Stomach smooth muscle (tissue), 2 donors: ENCODE data around the gene CCDC83.
A peak's percentile ranks its signal among the peaks of the same experiment; 100 is the strongest.
"Not testable (repeated sequence)": the region's sequence is repeated elsewhere in the genome, so short reads cannot be mapped to it uniquely, and the experiment has no call there.

Source experiments
- H3K27ac ChIP-seq: one replicate; pipeline ENCODE4 v1.7.0; 2013; ENCODE audit warnings: mild to moderate bottlenecking, low read length, inconsistent platforms
- H3K27me3 ChIP-seq, 2 donors: one replicate each; pipeline ENCODE4 v1.7.0; 2013; ENCODE audit warnings: low read length in 2 of 2; ENCODE audit not compliant: insufficient read depth in 2 of 2, control insufficient read depth in 1 of 2
- H3K36me3 ChIP-seq, 2 donors: one replicate each; pipeline ENCODE4 v1.7.0; 2013; ENCODE audit warnings: low read length in 2 of 2; ENCODE audit not compliant: control insufficient read depth in 2 of 2, insufficient read depth in 2 of 2
- H3K4me1 ChIP-seq: one replicate; pipeline ENCODE4 v1.7.0; 2013; ENCODE audit warnings: low read length; ENCODE audit not compliant: control insufficient read depth, insufficient read depth
- H3K4me3 ChIP-seq, 2 donors: one replicate each; pipeline ENCODE4 v1.7.0; 2013; ENCODE audit warnings: low read length in 2 of 2
- H3K9ac ChIP-seq, 2 donors: one replicate each; pipeline ENCODE4 v1.7.0; 2013; ENCODE audit warnings: low read length in 2 of 2, mild to moderate bottlenecking in 1 of 2
- H3K9me3 ChIP-seq, 2 donors: one replicate each; pipeline ENCODE4 v1.7.0; 2013; ENCODE audit warnings: low read length in 2 of 2; ENCODE audit not compliant: control insufficient read depth in 2 of 2
- donor health status: healthy.
- donor health status: Pancreatic carcinoma.

CCDC83 gene

DNA sequence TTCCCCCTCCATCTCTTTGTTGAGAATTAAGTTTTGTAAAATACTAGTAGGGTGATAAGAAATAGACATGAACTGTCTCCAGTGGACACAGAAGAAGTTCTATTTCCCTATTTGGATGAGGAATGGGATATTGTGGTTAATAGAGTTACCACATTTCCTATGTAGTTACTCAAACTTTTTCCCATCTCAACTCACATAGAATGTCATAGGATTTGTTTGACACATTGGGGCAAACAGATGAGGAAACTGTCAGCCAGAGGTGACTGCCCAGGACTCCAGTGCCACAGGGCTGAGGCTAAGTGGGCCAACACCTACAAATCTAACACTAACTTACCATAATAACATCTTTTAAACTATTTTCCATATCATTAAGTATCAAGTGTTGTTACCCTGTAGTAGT is 58.3 kb downstream of the CCDC83 start:
- Histone ChIP-seq H3K27ac (no peak overlapping the region), H3K9ac (no peak overlapping the region), H3K4me3 (no peak overlapping the region), H3K4me1 (no peaks in the 10 kb centered on the region), H3K9me3 (peaks cover 0 to 3% of the 10 kb centered on the region in 2 donors), H3K27me3 (no peaks in the 10 kb centered on the region), H3K36me3 (no peaks in the 10 kb centered on the region)

DNA sequence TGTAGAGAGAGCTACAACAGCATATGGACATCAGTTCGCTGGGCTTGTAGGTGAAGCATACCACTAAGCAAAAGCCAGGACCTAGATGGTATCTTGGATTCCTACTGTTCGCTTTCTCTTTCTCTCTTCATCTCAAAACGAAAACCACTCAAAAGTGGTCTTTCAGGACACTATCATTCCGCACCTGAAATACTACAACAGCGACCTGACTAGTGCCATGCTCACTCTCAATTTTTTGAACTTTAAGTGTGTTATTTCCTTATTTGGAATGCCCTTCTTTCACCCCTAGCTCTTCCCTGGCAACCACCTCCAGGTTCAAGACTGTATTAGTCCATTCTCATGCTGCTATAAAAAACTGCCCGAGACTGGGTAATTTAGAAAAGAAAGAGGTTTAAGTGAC is 59.2 kb downstream of the CCDC83 start:
- Histone ChIP-seq H3K27me3 (no peaks in the 10 kb centered on the region), H3K27ac (no peak overlapping the region), H3K9me3 (peaks cover 0 to 3% of the 10 kb centered on the region in 2 donors), H3K4me3 (no peak overlapping the region), H3K4me1 (no peaks in the 10 kb centered on the region), H3K36me3 (no peaks in the 10 kb centered on the region), H3K9ac (no peak overlapping the region)

DNA sequence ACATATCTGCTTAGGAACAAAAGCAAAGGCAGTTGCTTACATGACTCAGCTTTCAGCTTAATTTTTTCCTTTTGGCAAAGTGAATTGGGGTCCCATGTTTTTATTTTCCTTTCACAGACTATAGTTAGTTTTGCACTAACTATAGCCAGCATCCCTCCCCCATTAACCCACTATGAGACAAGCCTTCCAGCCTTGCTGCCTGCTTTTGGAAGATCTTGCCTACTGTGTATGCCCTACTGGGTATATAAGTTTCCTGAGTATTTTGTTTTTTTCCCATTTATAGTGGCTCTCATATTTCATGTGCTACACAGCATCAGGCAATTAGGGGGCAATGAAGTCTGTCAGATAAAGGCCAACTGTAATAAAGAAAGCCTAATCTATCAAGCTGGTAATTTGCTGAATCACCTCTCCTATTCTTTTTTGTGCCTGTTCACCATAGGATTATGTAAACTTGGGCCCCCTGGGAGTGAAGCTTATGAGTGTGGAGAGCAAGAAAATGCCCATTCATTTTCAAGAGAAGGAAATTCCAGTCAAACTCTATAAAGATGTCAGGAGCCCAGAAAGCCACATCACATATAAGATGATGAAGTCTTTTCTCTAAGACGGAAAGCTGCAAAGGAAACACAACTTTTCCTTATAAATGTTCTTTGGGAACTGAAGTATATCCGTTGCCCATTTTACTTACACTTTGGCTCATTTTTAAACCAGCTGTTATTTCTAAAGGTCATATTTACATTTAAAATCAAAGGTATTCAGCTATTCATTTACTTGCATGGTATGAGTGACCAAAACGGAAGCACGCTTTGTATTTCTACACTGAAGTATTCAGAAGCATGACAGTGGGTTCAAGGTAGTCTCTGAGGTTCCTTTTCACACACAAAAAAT is 64.0 kb downstream of the CCDC83 start:
- no peaks in the 10 kb centered on the region for H3K27me3 ChIP-seq

DNA sequence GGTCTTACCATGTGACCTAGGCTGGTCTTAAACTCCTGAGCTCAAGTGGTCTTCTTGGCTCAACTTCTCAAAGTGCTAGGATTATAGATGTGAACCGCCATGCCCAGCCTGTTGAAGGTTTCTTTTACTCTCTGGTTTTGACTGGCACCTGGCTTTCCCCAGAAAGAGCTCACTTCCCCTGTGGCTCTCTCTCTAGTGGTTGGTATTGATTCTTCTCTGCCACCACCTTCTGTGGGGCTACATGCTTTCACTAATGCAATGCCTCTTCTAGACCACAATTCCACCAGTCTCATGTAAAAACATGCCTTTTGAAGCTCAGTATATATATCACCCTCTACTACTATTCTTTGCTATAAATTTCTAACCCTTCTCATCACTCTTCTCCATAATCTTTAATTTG is 67.2 kb downstream of the CCDC83 start:
- Histone ChIP-seq H3K27ac (no peak overlapping the region), H3K9ac (no peak overlapping the region), H3K36me3 (no peaks in the 10 kb centered on the region), H3K9me3 (no peaks in the 10 kb centered on the region), H3K4me1 (no peaks in the 10 kb centered on the region), H3K27me3 (no peaks in the 10 kb centered on the region), H3K4me3 (no peak overlapping the region)

More for the DNA sequence above, 64.0 kb downstream of the CCDC83 start:
- no peak overlapping the region for H3K4me3 ChIP-seq
- H3K36me3 ChIP-seq: no peaks in the 10 kb centered on the region
- peaks cover 0 to 3% of the 10 kb centered on the region in 2 donors for H3K9me3 ChIP-seq
- H3K9ac ChIP-seq: no peak overlapping the region
- no peak overlapping the region for H3K27ac ChIP-seq
- H3K4me1 ChIP-seq: no peaks in the 10 kb centered on the region

DNA sequence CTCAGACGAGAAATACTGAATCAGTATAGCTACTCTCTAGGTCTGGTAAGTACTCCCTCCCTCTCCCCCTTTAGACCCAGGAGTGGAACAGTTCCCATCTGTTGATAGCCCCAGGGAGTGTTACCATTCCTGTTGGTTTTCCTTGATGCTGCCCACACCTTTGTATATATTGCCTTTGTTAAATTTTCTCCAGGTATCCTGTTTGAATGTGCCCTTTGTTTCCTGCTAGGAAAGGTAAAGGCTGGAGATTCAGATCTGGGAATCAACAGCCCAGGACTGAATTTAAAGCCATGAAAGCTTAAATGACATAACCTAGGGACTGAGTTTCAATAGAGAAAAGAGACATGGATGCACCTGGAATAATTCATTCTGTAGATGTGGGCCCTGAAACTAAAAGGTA is 68.3 kb downstream of the CCDC83 start:
- no peaks in the 10 kb centered on the region for H3K9me3 ChIP-seq
- no peaks in the 10 kb centered on the region for H3K36me3 ChIP-seq
- H3K27me3 ChIP-seq: no peaks in the 10 kb centered on the region
- no peak overlapping the region for H3K27ac ChIP-seq
- H3K4me1 ChIP-seq: no peaks in the 10 kb centered on the region
- no peak overlapping the region for H3K4me3 ChIP-seq
- no peak overlapping the region for H3K9ac ChIP-seq

DNA sequence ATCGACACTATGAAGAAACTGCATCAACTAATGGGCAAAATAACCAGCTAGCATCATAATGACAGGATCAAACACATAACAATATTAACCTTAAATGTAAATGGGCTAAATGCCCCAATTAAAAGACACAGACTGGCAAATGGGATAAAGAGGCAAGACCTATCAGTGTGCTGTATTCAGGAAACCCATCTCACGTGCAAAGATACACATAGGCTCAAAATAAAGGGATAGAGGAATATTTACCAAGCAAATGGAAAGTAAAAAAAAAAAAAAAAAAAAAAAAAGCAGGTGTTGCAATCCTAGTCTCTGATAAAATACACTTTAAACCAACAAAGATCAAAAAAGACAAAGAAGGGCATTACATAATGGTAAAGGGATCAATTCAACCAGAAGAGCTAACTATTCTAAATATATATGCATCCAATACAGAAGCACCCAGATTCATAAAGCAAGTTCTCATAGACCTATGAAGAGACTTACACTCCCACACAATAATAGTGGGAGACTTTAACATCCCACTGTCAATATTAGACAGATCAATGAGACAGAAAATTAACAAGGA is 71.6 kb downstream of the CCDC83 start:
- H3K36me3 ChIP-seq, H3K9me3 ChIP-seq, H3K4me1 ChIP-seq, H3K27ac ChIP-seq, H3K4me3 ChIP-seq, H3K27me3 ChIP-seq, H3K9ac ChIP-seq: not testable (repeated sequence)

DNA sequence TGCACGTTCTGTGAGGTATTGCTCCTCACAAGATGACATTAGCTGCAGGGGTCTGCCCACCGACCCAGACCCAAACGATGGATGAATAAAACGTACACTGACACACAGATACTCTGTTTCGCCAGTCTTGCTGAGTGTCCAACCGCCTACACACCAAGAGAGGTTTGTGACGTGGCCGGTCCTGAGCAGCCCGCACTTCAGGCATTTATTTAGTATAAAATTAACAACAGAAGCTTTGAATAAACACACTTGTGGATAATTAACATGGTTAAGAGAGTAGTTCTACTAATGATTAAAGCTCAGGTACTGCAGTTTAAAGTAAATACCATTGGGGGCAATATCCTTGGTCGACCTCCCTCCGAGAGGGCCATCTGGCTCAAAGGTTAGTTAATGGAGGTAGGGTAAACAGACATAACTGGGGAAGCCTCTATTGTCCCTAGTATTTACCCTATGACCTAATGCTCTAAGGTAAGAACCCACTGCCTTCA is 75.7 kb downstream of the CCDC83 start:
- Histone ChIP-seq H3K27me3 (no peaks in the 10 kb centered on the region), H3K9ac (no peak overlapping the region), H3K27ac (no peak overlapping the region), H3K4me1 (no peaks in the 10 kb centered on the region), H3K4me3 (no peak overlapping the region), H3K36me3 (no peaks in the 10 kb centered on the region), H3K9me3 (no peaks in the 10 kb centered on the region)

DNA sequence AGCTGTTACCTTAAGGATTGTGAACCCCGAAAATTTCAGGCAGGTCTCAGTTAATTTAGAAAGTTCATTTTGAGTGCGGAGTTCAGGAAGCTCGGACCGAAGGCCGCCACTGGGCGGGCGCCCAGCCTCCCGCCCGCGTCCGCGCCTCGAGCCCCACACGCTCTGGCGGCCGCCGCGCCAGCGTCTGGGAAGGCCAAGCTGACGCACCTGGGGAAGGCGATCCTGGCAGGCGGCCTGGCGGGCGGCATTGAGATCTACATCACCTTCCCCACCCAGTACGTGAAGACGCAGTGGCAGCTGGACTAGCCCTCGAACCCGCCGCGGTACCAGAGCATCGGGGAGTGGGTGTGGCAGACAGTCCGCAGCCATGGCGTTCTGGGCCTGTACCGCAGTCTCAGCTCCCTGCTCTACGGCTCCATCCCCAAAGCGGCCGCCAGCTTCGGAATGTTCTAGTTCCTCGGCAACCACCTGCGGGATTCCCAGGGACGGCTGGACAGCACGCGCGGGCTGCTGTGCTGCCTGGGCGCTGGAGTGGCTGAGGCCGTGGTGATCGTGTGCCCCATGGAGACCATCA is 79.5 kb downstream of the CCDC83 start:
- H3K9me3 ChIP-seq: no peaks in the 10 kb centered on the region
- no peak overlapping the region for H3K27ac ChIP-seq
- no peaks in the 10 kb centered on the region for H3K4me1 ChIP-seq
- H3K36me3 ChIP-seq: no peaks in the 10 kb centered on the region
- no peak overlapping the region for H3K9ac ChIP-seq
- peak overlapping the region in 1 of 2 donors; percentile 49 for H3K4me3 ChIP-seq
- no peaks in the 10 kb centered on the region for H3K27me3 ChIP-seq

DNA sequence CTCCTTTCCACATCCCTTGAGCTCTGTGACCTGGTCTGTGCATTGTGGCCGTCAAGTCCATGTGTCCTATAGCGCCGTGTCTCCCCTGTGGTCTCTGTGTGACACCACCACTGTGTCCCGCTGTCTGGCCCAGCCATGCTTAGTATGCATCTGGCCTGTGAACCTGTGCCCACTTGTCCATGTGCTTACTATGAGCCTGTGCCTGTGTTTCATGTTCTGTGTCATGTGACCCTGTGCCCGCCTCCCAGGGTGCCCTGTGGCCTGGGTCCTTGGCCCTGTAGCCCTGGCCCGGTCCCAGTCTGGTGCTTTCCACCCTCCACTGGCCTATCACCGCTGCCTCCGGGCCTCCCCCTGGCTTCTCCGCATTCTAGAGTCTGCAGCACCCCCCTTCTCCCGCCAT is 80.6 kb downstream of the CCDC83 start:
- no peak overlapping the region for H3K27ac ChIP-seq
- H3K9ac ChIP-seq: no peak overlapping the region
- no peak overlapping the region for H3K4me3 ChIP-seq
- no peaks in the 10 kb centered on the region for H3K36me3 ChIP-seq
- no peaks in the 10 kb centered on the region for H3K27me3 ChIP-seq
- no peaks in the 10 kb centered on the region for H3K9me3 ChIP-seq
- no peaks in the 10 kb centered on the region for H3K4me1 ChIP-seq

DNA sequence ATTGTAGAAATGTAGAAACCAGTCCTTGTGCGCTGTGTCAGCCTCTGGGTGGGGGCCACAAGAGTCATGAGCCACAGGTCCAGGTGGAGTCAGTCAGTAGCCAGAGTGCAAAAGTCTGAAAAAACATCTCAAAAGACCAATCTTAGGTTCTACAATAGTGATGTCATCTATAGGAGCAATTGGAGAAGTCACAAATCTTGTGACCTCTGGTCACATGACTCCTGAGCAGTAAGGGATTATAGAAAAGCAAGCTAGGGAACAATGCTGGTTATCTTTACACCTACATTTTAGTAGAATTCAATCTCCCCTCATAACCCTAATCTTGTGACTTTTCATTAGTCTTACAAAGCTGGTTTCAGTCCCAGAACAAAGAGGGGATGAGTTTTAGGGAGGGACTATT is 82.7 kb downstream of the CCDC83 start:
- Histone ChIP-seq H3K9ac (no peak overlapping the region), H3K4me1 (peaks cover 2% of the 10 kb centered on the region), H3K9me3 (no peaks in the 10 kb centered on the region), H3K27ac (no peak overlapping the region), H3K36me3 (no peaks in the 10 kb centered on the region), H3K27me3 (no peaks in the 10 kb centered on the region), H3K4me3 (no peak overlapping the region)
